Endodermal cell (in vitro differentiated cells): Measurements from ENCODE around the gene SPATA32. TPM values are rescaled to one million over a fixed set of nuclear protein-coding genes. Genes with fewer than 3 reads are reported as not detected.

Experiments
- DNase-seq: peaks from one replicate; pipeline ENCODE4 v3.0.0-alpha.2; 2017
- H3K27ac ChIP-seq: 2 replicates; pipeline ENCODE4 v1.5.1; 2013; ENCODE audit warnings: mild to moderate bottlenecking, low read depth, low read length, moderate library complexity
- H3K27me3 ChIP-seq: 2 replicates; pipeline ENCODE4 v1.6.1; 2013; ENCODE audit warnings: mild to moderate bottlenecking, low read length, moderate library complexity; ENCODE audit not compliant: insufficient read depth, control insufficient read depth, poor library complexity, severe bottlenecking
- H3K36me3 ChIP-seq: 2 replicates; pipeline ENCODE4 v1.7.0; 2013; ENCODE audit warnings: mild to moderate bottlenecking, low read length, moderate library complexity; ENCODE audit not compliant: control insufficient read depth, insufficient read depth
- H3K4me1 ChIP-seq: one replicate; pipeline ENCODE4 v1.7.0; 2013; ENCODE audit warnings: low read length; ENCODE audit not compliant: control insufficient read depth, insufficient read depth
- H3K4me3 ChIP-seq: 2 replicates; pipeline ENCODE4 v1.5.1; 2013; ENCODE audit warnings: mild to moderate bottlenecking, low read length, moderate library complexity
- H3K9ac ChIP-seq: 2 replicates; pipeline ENCODE4 v1.6.1; 2013; ENCODE audit warnings: mild to moderate bottlenecking, low read length, moderate library complexity; ENCODE audit not compliant: poor library complexity, severe bottlenecking; ENCODE audit errors: extremely low read depth
- H3K9me3 ChIP-seq: 2 replicates; pipeline ENCODE4 v1.6.1; 2013; ENCODE audit warnings: mild to moderate bottlenecking, low read length, moderate library complexity; ENCODE audit not compliant: control insufficient read depth
- H3K27ac Mint-ChIP-seq: 2 replicates; pipeline ENCODE4 v1.8.0; 2020; ENCODE audit warnings: mixed read lengths
- H3K27me3 Mint-ChIP-seq: 2 replicates; pipeline ENCODE4 v1.8.0; 2021; ENCODE audit warnings: mild to moderate bottlenecking, mixed read lengths; ENCODE audit not compliant: insufficient read depth
- H3K36me3 Mint-ChIP-seq: 2 replicates; pipeline ENCODE4 v1.8.0; 2020; ENCODE audit warnings: low read depth, mixed read lengths
- H3K4me1 Mint-ChIP-seq: 2 replicates; pipeline ENCODE4 v1.8.0; 2020; ENCODE audit warnings: mixed read lengths
- H3K4me3 Mint-ChIP-seq: 2 replicates; pipeline ENCODE4 v1.8.0; 2020; ENCODE audit warnings: mild to moderate bottlenecking, moderate library complexity, mixed read lengths
- H3K9me3 Mint-ChIP-seq: 2 replicates; pipeline ENCODE4 v1.8.0; 2020; ENCODE audit warnings: mild to moderate bottlenecking, mixed read lengths
- WGBS, 2 experiments: methylation state at CpG; one replicate each; pipeline versions ENCODE4 v1.1.5 to v1.1.7; 2013; ENCODE audit warnings: missing lambda C conversion rate in 2 of 2, mixed read lengths in 1 of 2; ENCODE audit not compliant: insufficient coverage in 1 of 2, insufficient read length in 1 of 2; 5-methylcytosine and 5-hydroxymethylcytosine counted together
- total RNA-seq, 2 donors: library from RNA; stranded (reverse); fragmentation: NEBNext Ultra II Directional in 1 of 2; extraction: Animal tissue kit (Norgen Biotek cat#: 25700) in 1 of 2; gene quantifications; 2 replicates in 1 of 2; 3 replicates in 1 of 2; pipeline ENCODE4 v1.2.1, GENCODE V29; 2021
- TF ChIP-seq, protein P1 (sequence below): fragments of 200-600 bp; sonication (generic); conservative IDR thresholded peaks from 2 replicates; pipeline ENCODE4 v1.5.0; 2021; ENCODE audit warnings: antibody characterized with exemption, mild to moderate bottlenecking

SPATA32 gene
- total RNA-seq, 2 donors from 2014 or later: 0.18 TPM; not detected in 1

DNA sequence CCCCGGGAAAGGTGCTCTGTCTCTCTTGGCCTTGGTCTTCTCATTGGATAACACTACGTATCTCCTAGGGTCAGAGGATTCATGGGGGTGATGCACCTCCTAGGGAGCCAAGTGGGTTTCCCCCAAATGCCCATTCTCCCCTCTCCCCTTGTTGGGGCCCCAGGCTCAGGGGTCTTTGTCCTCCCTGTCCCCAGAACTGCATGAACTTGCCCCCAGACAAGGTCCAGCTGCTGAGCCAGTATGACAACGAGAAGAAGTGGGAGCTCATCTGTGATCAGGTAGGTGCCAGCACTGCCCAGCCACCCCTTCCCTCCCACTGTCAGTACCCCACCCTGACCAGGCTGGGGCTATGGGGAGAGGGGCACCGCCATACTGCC is 31.5 kb downstream of the SPATA32 start:
- no peak for DNase-seq
- no peak overlapping the region for H3K4me3 Mint-ChIP-seq
- H3K4me1 ChIP-seq: no peaks in the 10 kb centered on the region
- H3K36me3 Mint-ChIP-seq: no peaks in the 10 kb centered on the region
- H3K27ac Mint-ChIP-seq: no peak overlapping the region
- no peak overlapping the region for H3K4me3 ChIP-seq
- H3K36me3 ChIP-seq: no peaks in the 10 kb centered on the region
- H3K27me3 Mint-ChIP-seq: peaks cover 48% of the 10 kb centered on the region
- TF ChIP-seq, protein P1, sequence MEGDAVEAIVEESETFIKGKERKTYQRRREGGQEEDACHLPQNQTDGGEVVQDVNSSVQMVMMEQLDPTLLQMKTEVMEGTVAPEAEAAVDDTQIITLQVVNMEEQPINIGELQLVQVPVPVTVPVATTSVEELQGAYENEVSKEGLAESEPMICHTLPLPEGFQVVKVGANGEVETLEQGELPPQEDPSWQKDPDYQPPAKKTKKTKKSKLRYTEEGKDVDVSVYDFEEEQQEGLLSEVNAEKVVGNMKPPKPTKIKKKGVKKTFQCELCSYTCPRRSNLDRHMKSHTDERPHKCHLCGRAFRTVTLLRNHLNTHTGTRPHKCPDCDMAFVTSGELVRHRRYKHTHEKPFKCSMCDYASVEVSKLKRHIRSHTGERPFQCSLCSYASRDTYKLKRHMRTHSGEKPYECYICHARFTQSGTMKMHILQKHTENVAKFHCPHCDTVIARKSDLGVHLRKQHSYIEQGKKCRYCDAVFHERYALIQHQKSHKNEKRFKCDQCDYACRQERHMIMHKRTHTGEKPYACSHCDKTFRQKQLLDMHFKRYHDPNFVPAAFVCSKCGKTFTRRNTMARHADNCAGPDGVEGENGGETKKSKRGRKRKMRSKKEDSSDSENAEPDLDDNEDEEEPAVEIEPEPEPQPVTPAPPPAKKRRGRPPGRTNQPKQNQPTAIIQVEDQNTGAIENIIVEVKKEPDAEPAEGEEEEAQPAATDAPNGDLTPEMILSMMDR: no peak
- peaks cover 6% of the 10 kb centered on the region for H3K27me3 ChIP-seq
- no peak overlapping the region for H3K27ac ChIP-seq
- H3K9me3 Mint-ChIP-seq: no peaks in the 10 kb centered on the region
- no peaks in the 10 kb centered on the region for H3K9me3 ChIP-seq
- H3K9ac ChIP-seq: no peak overlapping the region
- H3K4me1 Mint-ChIP-seq: peaks cover 3% of the 10 kb centered on the region
- 84 to 92% methylated on average over 2 to 4 of the region's 4 CpGs for WGBS, 2 experiments

GRCh38 chr17:45229681-45230409 is 32.0 kb downstream of the SPATA32 start:
- Histone ChIP-seq H3K9ac (no peak overlapping the region), H3K4me1 (no peaks in the 10 kb centered on the region), H3K4me3 (no peak overlapping the region), H3K27ac (no peak overlapping the region), H3K27me3 (peaks cover under 1% of the 10 kb centered on the region), H3K9me3 (no peaks in the 10 kb centered on the region), H3K36me3 (no peaks in the 10 kb centered on the region)
- TF ChIP-seq, protein P1: no peak
- Mint-ChIP-seq H3K27me3 (peaks cover 51% of the 10 kb centered on the region), H3K9me3 (no peaks in the 10 kb centered on the region), H3K27ac (no peak overlapping the region), H3K4me1 (peaks cover 3% of the 10 kb centered on the region), H3K36me3 (no peaks in the 10 kb centered on the region), H3K4me3 (no peak overlapping the region)
- 88 to 96% methylated on average over 9 to 15 of the region's 16 CpGs for WGBS, 2 experiments
- peak; percentile 60 for DNase-seq

- no peak overlapping the region for H3K27ac ChIP-seq
- H3K4me1 Mint-ChIP-seq: peaks cover 3% of the 10 kb centered on the region
- peaks cover 9% of the 10 kb centered on the region for H3K27me3 ChIP-seq
- no peak overlapping the region for H3K27ac Mint-ChIP-seq
- no peak overlapping the region for H3K9ac ChIP-seq
- no peak overlapping the region for H3K4me3 Mint-ChIP-seq
- peak; percentile 83 for DNase-seq
- H3K36me3 Mint-ChIP-seq: no peaks in the 10 kb centered on the region
- H3K27me3 Mint-ChIP-seq: peaks cover 55% of the 10 kb centered on the region
- H3K9me3 ChIP-seq: no peaks in the 10 kb centered on the region
- TF ChIP-seq, protein P1: no peak
- no peak overlapping the region for H3K4me3 ChIP-seq
- WGBS, 2 experiments: 67 to 94% methylated on average over 5 to 19 of the region's 19 CpGs
- no peaks in the 10 kb centered on the region for H3K4me1 ChIP-seq
- no peaks in the 10 kb centered on the region for H3K36me3 ChIP-seq
- H3K9me3 Mint-ChIP-seq: no peaks in the 10 kb centered on the region
Measured at GRCh38 chr17:45228763-45229539, 32.9 kb downstream of the SPATA32 start.
